Measurements from ENCODE around the gene BTBD17. TPM values are rescaled to one million over a fixed set of nuclear protein-coding genes. Genes with fewer than 3 reads are reported as not detected.
"Not testable (repeated sequence)": the region's sequence is repeated elsewhere in the genome, so short reads cannot be mapped to it uniquely, and the experiment has no call there.

BTBD17 gene
- total and polyA plus RNA-seq, 2 of the 8 experiments (the other 6 are each of a cell fraction or from before 2014, with no cell fraction given): 7.0 to 14.8 TPM

DNA sequence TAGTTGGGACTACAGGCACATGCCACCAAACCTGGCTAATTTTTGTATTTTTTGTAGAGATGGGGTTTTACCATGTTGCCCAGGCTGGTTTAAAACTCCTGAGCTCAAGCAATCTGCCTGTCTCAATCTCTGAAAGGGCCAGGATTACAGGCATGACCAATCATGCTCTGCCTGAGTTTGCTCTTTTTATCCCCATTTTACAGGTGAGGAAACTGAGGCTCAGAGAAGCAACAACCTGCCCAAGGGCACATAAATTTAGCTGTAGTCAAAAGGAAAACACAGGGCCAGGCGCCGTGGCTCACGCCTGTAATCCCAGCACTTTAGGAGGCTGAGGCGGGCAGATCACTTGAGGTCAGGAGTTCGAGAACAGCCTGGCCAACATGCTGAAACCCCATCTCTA is 43.6 kb upstream of the BTBD17 start:
- 96% methylated on average over 5 of the region's 5 CpGs; no CpG with 5 or more reads in 1 of the 2 experiments for WGBS, 2 experiments (ENCODE audit: extremely low coverage in 1 of 2, insufficient coverage in 1 of 2, insufficient read length in 1 of 2, insufficient replicate concordance in 2 of 2, low coverage in 1 of 2, low lambda C conversion rate in 2 of 2, missing lambda C conversion rate in 1 of 2)
- H3K23me2 ChIP-seq (ENCODE audit: low read depth, low read length); H3K23ac ChIP-seq (ENCODE audit: insufficient read length); H4K20me1 ChIP-seq (replicated peaks in 1 of 2; ENCODE audit: control insufficient read depth in 1 of 2, insufficient read depth in 2 of 2, low read length in 2 of 2); DNase-seq (ENCODE audit: low read depth in 1 of 2, low spot score in 2 of 2); H3K27ac ChIP-seq (ENCODE audit: low read depth, low read length); H2BK15ac ChIP-seq (ENCODE audit: low read length); H3K56ac ChIP-seq (replicated peaks; ENCODE audit: insufficient read length, low read depth, low read length); H4K91ac ChIP-seq (replicated peaks; ENCODE audit: insufficient read length, low read length); H2AFZ ChIP-seq (ENCODE audit: low read length); H3K4me2 ChIP-seq (ENCODE audit: insufficient read depth in 1 of 2, low read depth in 2 of 2, low read length in 2 of 2); H3K4ac ChIP-seq (replicated peaks; ENCODE audit: insufficient read length, low read depth, low read length); H3K14ac ChIP-seq (ENCODE audit: insufficient read length); H3K79me1 ChIP-seq (ENCODE audit: low read depth, low read length); H3K9ac ChIP-seq (replicated peaks in 1 of 4; ENCODE audit: extremely low read depth in 1 of 4, low read depth in 3 of 4, low read length in 3 of 4); H3K18ac ChIP-seq (ENCODE audit: extremely low read depth, low read length); H2BK20ac ChIP-seq (ENCODE audit: low read length); FAIRE-seq; H4K8ac ChIP-seq (ENCODE audit: extremely low read depth, insufficient read depth, low read length); H2BK5ac ChIP-seq (ENCODE audit: low read depth, low read length); H3K4me3 ChIP-seq (ENCODE audit: extremely low read depth in 1 of 4, insufficient read depth in 2 of 4, low read depth in 3 of 4, low read length in 4 of 4); H3K9me3 ChIP-seq (ENCODE audit: insufficient read depth in 2 of 2, low read depth in 1 of 2, low read length in 1 of 2); H3K79me2 ChIP-seq (ENCODE audit: control insufficient read depth in 1 of 2, insufficient read depth in 2 of 2, low read length in 2 of 2); H3K27me3 ChIP-seq (replicated peaks in 1 of 4; ENCODE audit: control insufficient read depth in 3 of 4, extremely low read depth in 1 of 4, insufficient read depth in 3 of 4, low read length in 3 of 4); H2AK5ac ChIP-seq (ENCODE audit: low read depth, low read length); H4K5ac ChIP-seq (ENCODE audit: insufficient read length, low read depth, low read length); H3K36me3 ChIP-seq (ENCODE audit: control insufficient read depth in 2 of 4, insufficient read depth in 4 of 4, low read length in 3 of 4); H2BK12ac ChIP-seq (ENCODE audit: low read depth, low read length); H2BK120ac ChIP-seq (replicated peaks; ENCODE audit: low read depth, low read length): not testable (repeated sequence)
- H3K4me1 ChIP-seq (replicated peaks in 1 of 4; ENCODE audit: control insufficient read depth in 3 of 4, insufficient read depth in 4 of 4, low read length in 3 of 4): peaks cover 3 to 23% (median 14%) of the 10 kb centered on the region in 4 experiments
- ChIA-PET CTCF (ENCODE audit: partially characterized antibody) (interaction anchor here (0.9 to 7.4 kb wide), 6 partner anchors 13 to 86 kb away, joined by 3 to 47 read pairs (median 3); no protein-coding TSS in a partner anchor), POLR2A (ENCODE audit: partially characterized antibody) (interaction anchor here (0.6 to 1.0 kb wide), 2 partner anchors 25 to 46 kb away, joined by 3 to 4 read pairs; no protein-coding TSS in a partner anchor)
